Neutrophil (primary cell): ENCODE results near the gene SIX4.

Experiments
- H3K27ac ChIP-seq: fragments of 200-600 bp; sonication (generic); 2 replicates; pipeline ENCODE4 v1.5.1; 2016; ENCODE audit warnings: mild to moderate bottlenecking, moderate library complexity
- H3K27me3 ChIP-seq: fragments of 200-600 bp; sonication (generic); 2 replicates; pipeline ENCODE4 v1.6.0; 2016; ENCODE audit warnings: mild to moderate bottlenecking
- H3K36me3 ChIP-seq: fragments of 200-600 bp; sonication (generic); 2 replicates; pipeline ENCODE4 v1.5.1; 2017
- H3K4me1 ChIP-seq, 2 experiments: fragments of 200-600 bp in 1 of 2; sonication (generic) in 1 of 2; 1 replicate in 1 of 2; 2 replicates in 1 of 2; pipeline versions ENCODE4 v1.5.1 to v1.6.1; 2013 to 2016; ENCODE audit warnings: low read depth in 1 of 2, low read length in 1 of 2, mild to moderate bottlenecking in 1 of 2, moderate library complexity in 1 of 2; ENCODE audit not compliant: control insufficient read depth in 1 of 2, insufficient read depth in 1 of 2
- H3K4me3 ChIP-seq, 2 experiments: fragments of 200-600 bp in 1 of 2; sonication (generic) in 1 of 2; 1 replicate in 1 of 2; 2 replicates in 1 of 2; pipeline ENCODE4 v1.5.1; 2013 to 2016; ENCODE audit warnings: low read depth in 1 of 2, low read length in 1 of 2, mild to moderate bottlenecking in 1 of 2, moderate library complexity in 1 of 2
- H3K9me3 ChIP-seq: fragments of 200-600 bp; sonication (generic); 2 replicates; pipeline ENCODE4 v1.5.1; 2016
- TF ChIP-seq, protein P1 (sequence below): fragments of 200-600 bp; sonication (generic); IDR thresholded peaks from 2 replicates; pipeline ENCODE4 v1.5.1; 2016; ENCODE audit warnings: antibody characterized with exemption

Gene SIX4

GRCh38 chr14:60677701-60678100 is 46.5 kb downstream of the SIX4 start:
- Histone ChIP-seq H3K9me3 (no peaks in the 10 kb centered on the region), H3K4me3 (no peak overlapping the region), H3K27me3 (peaks cover 22% of the 10 kb centered on the region), H3K27ac (no peak overlapping the region), H3K4me1 (no peaks in the 10 kb centered on the region), H3K36me3 (no peaks in the 10 kb centered on the region)
- TF ChIP-seq, protein P1, sequence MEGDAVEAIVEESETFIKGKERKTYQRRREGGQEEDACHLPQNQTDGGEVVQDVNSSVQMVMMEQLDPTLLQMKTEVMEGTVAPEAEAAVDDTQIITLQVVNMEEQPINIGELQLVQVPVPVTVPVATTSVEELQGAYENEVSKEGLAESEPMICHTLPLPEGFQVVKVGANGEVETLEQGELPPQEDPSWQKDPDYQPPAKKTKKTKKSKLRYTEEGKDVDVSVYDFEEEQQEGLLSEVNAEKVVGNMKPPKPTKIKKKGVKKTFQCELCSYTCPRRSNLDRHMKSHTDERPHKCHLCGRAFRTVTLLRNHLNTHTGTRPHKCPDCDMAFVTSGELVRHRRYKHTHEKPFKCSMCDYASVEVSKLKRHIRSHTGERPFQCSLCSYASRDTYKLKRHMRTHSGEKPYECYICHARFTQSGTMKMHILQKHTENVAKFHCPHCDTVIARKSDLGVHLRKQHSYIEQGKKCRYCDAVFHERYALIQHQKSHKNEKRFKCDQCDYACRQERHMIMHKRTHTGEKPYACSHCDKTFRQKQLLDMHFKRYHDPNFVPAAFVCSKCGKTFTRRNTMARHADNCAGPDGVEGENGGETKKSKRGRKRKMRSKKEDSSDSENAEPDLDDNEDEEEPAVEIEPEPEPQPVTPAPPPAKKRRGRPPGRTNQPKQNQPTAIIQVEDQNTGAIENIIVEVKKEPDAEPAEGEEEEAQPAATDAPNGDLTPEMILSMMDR: no peak

- Histone ChIP-seq H3K36me3 (no peaks in the 10 kb centered on the region), H3K9me3 (no peaks in the 10 kb centered on the region), H3K4me1 (no peaks in the 10 kb centered on the region), H3K27ac (no peak overlapping the region), H3K27me3 (peaks cover 37% of the 10 kb centered on the region), H3K4me3 (no peak overlapping the region)
- TF ChIP-seq, protein P1: no peak
Measured at GRCh38 chr14:60670989-60671388, 53.2 kb downstream of the SIX4 start.

GRCh38 chr14:60668431-60669112 is 55.6 kb downstream of the SIX4 start:
- TF ChIP-seq, protein P1: no peak
- Histone ChIP-seq H3K27me3 (peaks cover 57% of the 10 kb centered on the region), H3K4me1 (no peaks in the 10 kb centered on the region), H3K27ac (no peak overlapping the region), H3K4me3 (no peak overlapping the region), H3K9me3 (no peaks in the 10 kb centered on the region), H3K36me3 (no peaks in the 10 kb centered on the region)

GRCh38 chr14:60665177-60665550 is 59.0 kb downstream of the SIX4 start:
- Histone ChIP-seq H3K36me3 (no peaks in the 10 kb centered on the region), H3K27me3 (peaks cover 87% of the 10 kb centered on the region), H3K9me3 (no peaks in the 10 kb centered on the region), H3K27ac (no peak overlapping the region), H3K4me1 (no peaks in the 10 kb centered on the region), H3K4me3 (no peak overlapping the region)
- TF ChIP-seq, protein P1: no peak

GRCh38 chr14:60662982-60663381 is 61.2 kb downstream of the SIX4 start:
- peaks cover 97% of the 10 kb centered on the region for H3K27me3 ChIP-seq
- no peak overlapping the region for H3K27ac ChIP-seq
- H3K9me3 ChIP-seq: no peaks in the 10 kb centered on the region
- no peaks in the 10 kb centered on the region for H3K4me1 ChIP-seq
- no peak overlapping the region for H3K4me3 ChIP-seq
- TF ChIP-seq, protein P1: no peak
- no peaks in the 10 kb centered on the region for H3K36me3 ChIP-seq
